ENCODE results near the gene PTGIR.
A peak's percentile ranks its signal among the peaks of the same experiment; 100 is the strongest.

The PTGIR gene

GRCh38 chr19:46613525-46613924 lies 11.4 kb downstream of the PTGIR start:
- DNase-seq: no peak

DNA sequence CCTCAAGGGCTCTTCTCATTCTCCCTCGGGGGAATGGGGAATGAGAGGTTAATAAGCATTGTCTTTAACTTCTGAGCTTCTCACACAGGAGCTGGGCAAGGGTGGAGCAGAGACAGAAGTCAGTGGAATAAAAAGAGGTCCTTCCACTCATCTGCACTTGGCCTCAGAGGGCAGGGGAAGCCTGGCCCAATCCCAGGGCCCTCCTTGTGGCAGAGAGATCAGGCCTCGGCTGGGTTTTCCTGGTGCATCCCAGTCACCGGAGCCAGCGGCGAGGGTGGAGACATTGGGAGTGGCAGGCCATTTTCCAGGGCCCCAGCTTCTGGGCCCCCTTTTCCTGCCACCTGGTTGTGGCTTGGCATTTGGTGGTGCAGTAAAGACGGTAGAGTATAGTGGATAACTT lies 13.1 kb downstream of the PTGIR start:
- DNase-seq: no peak

- no peak for DNase-seq
Observed at GRCh38 chr19:46610851-46611770, 13.8 kb downstream of the PTGIR start.

DNA sequence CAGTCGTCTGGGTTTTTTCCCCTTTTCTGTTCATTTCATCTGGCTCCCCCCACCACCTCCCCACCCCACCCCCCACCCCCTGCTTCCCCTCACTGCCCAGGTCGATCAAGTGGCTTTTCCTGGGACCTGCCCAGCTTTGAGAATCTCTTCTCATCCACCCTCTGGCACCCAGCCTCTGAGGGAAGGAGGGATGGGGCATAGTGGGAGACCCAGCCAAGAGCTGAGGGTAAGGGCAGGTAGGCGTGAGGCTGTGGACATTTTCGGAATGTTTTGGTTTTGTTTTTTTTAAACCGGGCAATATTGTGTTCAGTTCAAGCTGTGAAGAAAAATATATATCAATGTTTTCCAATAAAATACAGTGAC lies 14.5 kb downstream of the PTGIR start:
- DNase-seq: no peak

- DNase-seq: no peak
Observed at GRCh38 chr19:46609511-46610412, 15.1 kb downstream of the PTGIR start.

GRCh38 chr19:46608581-46609345 lies 16.1 kb downstream of the PTGIR start:
- DNase-seq: no peak

DNA sequence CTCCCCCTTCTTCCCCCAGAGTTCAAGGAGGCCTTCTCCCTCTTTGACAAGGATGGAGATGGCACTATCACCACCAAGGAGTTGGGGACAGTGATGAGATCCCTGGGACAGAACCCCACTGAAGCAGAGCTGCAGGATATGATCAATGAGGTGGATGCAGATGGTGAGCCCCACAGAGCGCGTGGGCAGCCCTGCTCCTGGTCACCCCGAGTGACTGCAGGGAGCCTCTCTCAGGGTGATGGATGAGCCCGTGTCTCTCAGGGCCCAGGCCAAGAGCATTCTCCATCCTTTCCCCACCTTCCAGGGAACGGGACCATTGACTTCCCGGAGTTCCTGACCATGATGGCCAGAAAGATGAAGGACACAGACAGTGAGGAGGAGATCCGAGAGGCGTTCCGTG lies 16.7 kb downstream of the PTGIR start:
- no peak for DNase-seq

DNA sequence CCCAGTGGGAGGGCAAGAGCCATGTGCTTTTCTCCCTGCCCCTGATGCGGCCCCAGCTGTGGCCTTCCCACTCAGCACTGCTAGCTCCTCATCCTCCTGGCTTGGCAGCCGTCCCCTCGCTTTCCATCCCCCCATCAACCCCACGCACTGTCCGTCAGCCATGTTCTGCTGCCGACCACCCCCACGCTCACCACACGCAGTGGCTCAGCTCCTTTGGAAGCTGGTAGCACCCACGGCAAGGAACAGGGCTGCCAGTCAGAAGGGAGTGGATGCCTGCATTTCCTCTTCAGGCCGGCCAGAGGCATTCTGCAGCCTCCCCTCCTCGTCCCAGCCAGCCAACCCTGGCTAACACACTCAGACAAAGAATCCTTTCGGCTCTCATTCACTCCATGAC lies 17.4 kb downstream of the PTGIR start:
- no peak for DNase-seq

DNA sequence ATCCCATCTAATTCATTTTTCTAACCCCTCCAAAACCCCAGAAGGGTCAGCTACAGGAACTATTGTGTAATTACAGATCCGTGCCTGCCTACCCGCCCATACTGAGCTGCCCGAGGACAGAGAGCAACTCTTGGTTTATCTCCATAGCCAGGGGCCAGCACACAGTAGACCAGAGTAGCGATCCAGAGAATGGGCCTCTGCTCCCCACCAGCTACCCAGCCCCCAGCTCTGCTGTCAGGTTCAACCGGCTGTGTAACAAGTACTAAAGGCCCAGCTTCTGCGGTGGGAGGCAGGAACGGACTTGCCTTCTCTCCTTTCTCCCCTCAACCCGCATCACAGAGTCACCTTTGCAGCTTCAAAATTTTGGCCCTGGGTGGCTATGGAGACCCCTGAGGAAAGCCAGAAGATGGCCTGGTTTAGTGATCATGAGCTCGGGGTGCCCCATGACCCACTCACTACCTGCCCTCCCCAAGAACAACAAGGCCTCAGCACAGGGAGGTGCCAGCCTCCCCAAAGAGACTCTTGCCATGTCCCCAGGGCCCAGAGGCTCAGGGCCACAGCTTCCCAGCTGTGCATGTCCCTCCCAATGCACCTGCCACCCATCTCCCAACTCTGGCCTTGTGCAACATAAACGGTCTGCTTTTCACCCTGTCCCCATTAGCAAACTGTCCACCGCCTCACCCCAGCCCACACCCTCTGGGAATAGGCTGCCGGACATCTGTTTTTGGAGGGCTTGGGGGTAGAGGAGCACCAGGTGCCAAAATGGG lies 18.0 kb downstream of the PTGIR start:
- no peak for DNase-seq

- no peak for DNase-seq
Observed at GRCh38 chr19:46606019-46606418, 18.9 kb downstream of the PTGIR start.

- no peak for DNase-seq
Observed at GRCh38 chr19:46605356-46605821, 19.5 kb downstream of the PTGIR start.

- no peak for DNase-seq
Observed at GRCh38 chr19:46604781-46605355, 20.0 kb downstream of the PTGIR start.

- DNase-seq: no peak
Observed at GRCh38 chr19:46603752-46604231, 21.1 kb downstream of the PTGIR start.

GRCh38 chr19:46603195-46603637 lies 21.7 kb downstream of the PTGIR start:
- DNase-seq: no peak

DNA sequence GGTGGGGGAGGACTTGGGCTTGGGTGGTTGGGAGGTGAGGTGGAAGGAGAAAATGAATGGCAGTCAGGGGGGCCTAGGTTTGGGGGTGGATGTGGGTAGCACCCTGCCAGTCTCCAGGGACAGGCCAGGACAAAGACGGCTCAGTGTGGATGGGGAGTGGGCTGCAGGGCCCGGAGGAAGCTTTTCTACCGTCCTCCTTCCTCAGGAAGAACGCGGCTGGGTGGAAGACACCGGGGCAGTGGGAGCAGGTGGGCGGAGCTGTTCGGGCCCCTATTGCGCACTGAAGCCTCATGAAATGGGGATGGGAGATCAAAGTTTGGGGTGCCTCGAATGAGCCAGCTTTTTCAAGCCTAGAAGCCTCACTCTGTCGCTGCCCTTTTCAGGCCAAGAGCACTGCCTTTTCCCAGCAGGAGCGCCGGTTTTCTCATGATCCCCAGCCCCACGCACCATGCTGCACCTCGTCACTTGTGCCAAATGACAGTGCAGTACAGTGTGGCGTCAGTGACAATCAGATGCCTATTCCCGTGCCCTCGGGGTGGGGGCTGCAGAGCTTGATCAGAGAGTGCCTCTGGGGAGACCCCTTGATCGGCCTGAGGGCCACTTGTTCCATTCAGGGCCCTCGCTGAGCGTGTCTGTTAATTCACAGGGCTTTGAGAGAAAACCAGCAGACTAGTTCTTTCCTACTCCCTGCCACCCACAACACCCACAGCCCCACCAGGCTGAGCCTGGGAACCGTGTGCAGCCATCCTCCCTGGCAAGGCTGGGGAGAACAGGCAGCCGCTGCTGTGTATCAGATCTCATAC lies 22.3 kb downstream of the PTGIR start:
- DNase-seq: peak; percentile 60

GRCh38 chr19:46601318-46602224 lies 23.3 kb downstream of the PTGIR start, which contains the start of gene CALM3:
CALM3 (plus strand) TSS chr19:46601330; CDS start chr19:46601435, 105 bp downstream.
- no peak for DNase-seq

DNA sequence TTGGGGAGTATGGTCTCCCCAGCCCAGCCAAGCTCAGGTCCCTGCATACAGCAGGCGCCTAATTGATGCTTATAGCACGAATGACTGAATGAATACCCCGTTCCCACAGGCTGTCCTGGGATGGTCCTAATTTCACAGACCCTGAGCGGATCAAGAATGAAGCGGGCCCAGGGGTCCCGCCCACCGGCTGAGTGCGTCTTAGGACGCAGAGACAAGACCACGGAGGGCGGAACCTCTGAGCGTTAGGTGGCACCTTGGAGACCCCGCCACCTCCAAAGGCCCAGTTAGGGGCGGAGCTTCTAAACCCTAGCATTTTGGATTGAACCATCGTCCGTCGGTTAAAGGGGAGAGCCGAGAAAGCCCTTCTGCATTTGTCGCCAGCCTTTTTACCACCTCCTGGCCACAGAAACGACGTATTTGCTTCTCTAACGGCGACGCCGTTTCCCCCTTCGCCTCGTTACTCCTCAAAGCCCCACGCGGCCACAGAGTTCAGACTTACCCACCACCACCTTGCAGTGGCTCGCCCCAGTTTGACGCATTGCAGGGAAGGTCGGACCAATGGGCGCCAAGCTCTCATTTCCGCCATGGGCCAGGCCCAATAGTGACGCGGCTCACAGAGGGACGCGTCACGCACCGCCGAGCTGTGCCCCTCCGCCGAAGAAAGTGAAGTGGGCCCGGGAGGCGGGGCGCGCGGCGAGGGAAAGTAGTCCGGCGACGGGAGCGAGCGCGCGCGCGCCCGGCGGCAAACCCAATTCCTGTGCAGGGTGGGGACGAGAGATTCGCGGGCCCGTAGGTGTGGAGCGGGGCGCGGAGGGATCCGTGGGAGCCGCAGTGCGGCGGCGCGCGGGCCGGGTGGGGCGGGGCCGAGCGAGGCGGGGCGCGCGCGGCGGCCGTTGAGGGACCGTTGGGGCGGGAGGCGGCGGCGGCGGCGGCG lies 24.2 kb downstream of the PTGIR start:
- DNase-seq: peak; percentile 97

GRCh38 chr19:46599716-46600373 lies 25.0 kb downstream of the PTGIR start:
- no peak for DNase-seq
